ENCODE results near the gene SUFU. TPM values are rescaled to one million over a fixed set of nuclear protein-coding genes. Genes with fewer than 3 reads are reported as not detected.

SUFU gene
- total and polyA plus RNA-seq, 2 of the 13 experiments (the other 11 are each of a cell fraction or from before 2014, with no cell fraction given): 2.9 to 5.5 TPM

GRCh38 chr10:102461187-102462054, 42.4 kb upstream of the SUFU start (continued):
- TF ChIP-seq E2F2 (CRISPR knock-in tag; IDR thresholded peaks at IDR 0.05; ENCODE audit: borderline replicate concordance) (no peak), ZNF891 (CRISPR knock-in tag; IDR thresholded peaks at IDR 0.05) (0 out of 2 replicates have a peak, but pooled peaks have one; percentile 58), ZNF263 (CRISPR knock-in tag; IDR thresholded peaks at IDR 0.05) (no peak), MXD3 (CRISPR knock-in tag; IDR thresholded peaks at IDR 0.05) (0 out of 2 replicates have a peak, but pooled peaks have one; percentile 52), ZNF562 (CRISPR knock-in tag; IDR thresholded peaks at IDR 0.05; ENCODE audit: borderline replicate concordance) (no peak), POGK (CRISPR knock-in tag; conservative IDR thresholded peaks at IDR 0.05) (0 out of 2 replicates have a peak, but pooled peaks have one; percentile 28), TEF (CRISPR knock-in tag; IDR thresholded peaks at IDR 0.05) (no peak), SMYD3 (CRISPR knock-in tag; IDR thresholded peaks at IDR 0.05) (peak; percentile 65; the same call in 1 of the 2 replicates), EHMT2 (IDR thresholded peaks at IDR 0.05; ENCODE audit: borderline replicate concordance, low read depth, low read length) (no peak), GFI1 (CRISPR knock-in tag; IDR thresholded peaks at IDR 0.05; ENCODE audit: borderline replicate concordance) (no peak), SRSF9 (IDR thresholded peaks at IDR 0.05; ENCODE audit: borderline replicate concordance, insufficient read depth, low read depth, low read length, poor library complexity, severe bottlenecking) (no peak), ARNT2 (CRISPR knock-in tag; IDR thresholded peaks at IDR 0.05; ENCODE audit: low read depth) (no peak), RAD21 (CRISPR knock-in tag; IDR thresholded peaks at IDR 0.05) (no peak), RBAK (CRISPR knock-in tag; IDR thresholded peaks at IDR 0.05) (no peak), HDAC6 (IDR thresholded peaks at IDR 0.05; ENCODE audit: low read depth, low read length) (no peak), NFE2L2 (IDR thresholded peaks at IDR 0.05; ENCODE audit: low read length) (no peak), ZNF781 (CRISPR knock-in tag; IDR thresholded peaks at IDR 0.05; ENCODE audit: borderline replicate concordance, not compliant biosample characterization) (no peak), ASH2L (IDR thresholded peaks at IDR 0.05; ENCODE audit: insufficient read length, low read depth, low read length) (peak; percentile 36), NR2C2 (CRISPR knock-in tag; IDR thresholded peaks at IDR 0.05; ENCODE audit: borderline replicate concordance) (peak; percentile 92), MTA1 (CRISPR knock-in tag; IDR thresholded peaks at IDR 0.05; ENCODE audit: borderline replicate concordance) (peak; percentile 86; the same call in 1 of the 2 replicates), HNF1B (CRISPR knock-in tag; IDR thresholded peaks at IDR 0.05) (peak; percentile 69; the same call in 1 of the 2 replicates), HES4 (CRISPR knock-in tag; IDR thresholded peaks at IDR 0.05; ENCODE audit: borderline replicate concordance) (peak; percentile 38; the same call in 1 of the 2 replicates)

Measured in HepG2 (cell line).